ENCODE measurements around the gene BLOC1S6.

Gene BLOC1S6

GRCh38 chr15:45606413-45606812 is 19.2 kb downstream of the BLOC1S6 start:
- DNase-seq, result no peak
- TF ChIP-seq POLR2A (IDR thresholded peaks at IDR 0.05; ENCODE audit: low read length) (no peak), GATA1 (IDR thresholded peaks at IDR 0.05; ENCODE audit: low read depth, low read length) (no peak)

- DNase-seq, result no peak
- TF ChIP-seq GATA1 (IDR thresholded peaks at IDR 0.05; ENCODE audit: low read depth, low read length) (no peak), POLR2A (IDR thresholded peaks at IDR 0.05; ENCODE audit: low read length) (no peak)
Measured at GRCh38 chr15:45606841-45607240, 19.7 kb downstream of the BLOC1S6 start.

- peak; percentile 10 to 48 for DNase-seq
- TF ChIP-seq GATA1 (IDR thresholded peaks at IDR 0.05; ENCODE audit: low read depth, low read length) (no peak), POLR2A (IDR thresholded peaks at IDR 0.05; ENCODE audit: low read length) (no peak)
Measured at GRCh38 chr15:45611305-45611704, 24.1 kb downstream of the BLOC1S6 start.

- DNase-seq, result no peak
- TF ChIP-seq POLR2A (IDR thresholded peaks at IDR 0.05; ENCODE audit: low read length), result no peak
- TF ChIP-seq GATA1 (IDR thresholded peaks at IDR 0.05; ENCODE audit: low read depth, low read length), result no peak
Measured at GRCh38 chr15:45612790-45613415, 25.7 kb downstream of the BLOC1S6 start.

- DNase-seq, result no peak
Measured at GRCh38 chr15:45616901-45617323, 29.7 kb downstream of the BLOC1S6 start.

GRCh38 chr15:45618813-45619212 is 31.6 kb downstream of the BLOC1S6 start:
- TF ChIP-seq POLR2A (IDR thresholded peaks at IDR 0.05; ENCODE audit: low read length) (no peak), GATA1 (IDR thresholded peaks at IDR 0.05; ENCODE audit: low read depth, low read length) (no peak)
- no peak for DNase-seq

More at GRCh38 chr15:45616901-45617323, 29.7 kb downstream of the BLOC1S6 start:
- TF ChIP-seq POLR2A (IDR thresholded peaks at IDR 0.05; ENCODE audit: low read length) (no peak), GATA1 (IDR thresholded peaks at IDR 0.05; ENCODE audit: low read depth, low read length) (no peak)

GRCh38 chr15:45628136-45628535 is 41.0 kb downstream of the BLOC1S6 start:
- TF ChIP-seq GATA1 (IDR thresholded peaks at IDR 0.05; ENCODE audit: low read depth, low read length), result no peak
- TF ChIP-seq POLR2A (IDR thresholded peaks at IDR 0.05; ENCODE audit: low read length), result no peak

GRCh38 chr15:45630917-45631691 is 43.9 kb downstream of the BLOC1S6 start:
- DNase-seq, result no peak
- no peak for TF ChIP-seq POLR2A (IDR thresholded peaks at IDR 0.05; ENCODE audit: low read length)
- no peak for TF ChIP-seq GATA1 (IDR thresholded peaks at IDR 0.05; ENCODE audit: low read depth, low read length)

More at GRCh38 chr15:45628136-45628535, 41.0 kb downstream of the BLOC1S6 start:
- no peak for DNase-seq

GRCh38 chr15:45631776-45632175 is 44.6 kb downstream of the BLOC1S6 start:
- DNase-seq, result no peak
- TF ChIP-seq POLR2A (IDR thresholded peaks at IDR 0.05; ENCODE audit: low read length), result no peak

- DNase-seq, result peak; percentile 51 to 55
- TF ChIP-seq POLR2A (IDR thresholded peaks at IDR 0.05; ENCODE audit: low read length), result peak; percentile 56
- no peak for TF ChIP-seq GATA1 (IDR thresholded peaks at IDR 0.05; ENCODE audit: low read depth, low read length)
Measured at GRCh38 chr15:45634432-45635190, 47.4 kb downstream of the BLOC1S6 start, which contains the start of gene SQOR. TSS of gene SQOR (plus strand) at chr15:45635029. CDS start at chr15:45658924, 23,895 bp downstream.

- TF ChIP-seq POLR2A (IDR thresholded peaks at IDR 0.05; ENCODE audit: low read length) (no peak), GATA1 (IDR thresholded peaks at IDR 0.05; ENCODE audit: low read depth, low read length) (no peak)
- DNase-seq, result peak; percentile 42 to 48
Measured at GRCh38 chr15:45635191-45635638, 48.0 kb downstream of the BLOC1S6 start.

GRCh38 chr15:45635763-45636292 is 48.6 kb downstream of the BLOC1S6 start:
- DNase-seq, result no peak
- no peak for TF ChIP-seq GATA1 (IDR thresholded peaks at IDR 0.05; ENCODE audit: low read depth, low read length)
- TF ChIP-seq POLR2A (IDR thresholded peaks at IDR 0.05; ENCODE audit: low read length), result no peak

GRCh38 chr15:45637141-45637540 is 50.0 kb downstream of the BLOC1S6 start:
- TF ChIP-seq GATA1 (IDR thresholded peaks at IDR 0.05; ENCODE audit: low read depth, low read length), result no peak
- no peak for TF ChIP-seq POLR2A (IDR thresholded peaks at IDR 0.05; ENCODE audit: low read length)
- peak; percentile 26 to 30 for DNase-seq
